Choroid plexus epithelial cell (primary cell): ENCODE measurements around the gene EPM2A.

Experiments
- DNase-seq: peaks from one replicate; pipeline ENCODE4 v3.0.0-alpha.2; 2010; ENCODE audit warnings: low read depth
- H3K4me3 ChIP-seq: 2 replicates; pipeline ENCODE4 v1.5.1; 2011; ENCODE audit warnings: low read depth, mild to moderate bottlenecking, control low read depth, low read length, moderate library complexity
- CTCF ChIP-seq: conservative IDR thresholded peaks from 2 replicates; pipeline ENCODE4 v1.5.1; 2011; ENCODE audit warnings: low read depth, mild to moderate bottlenecking, control low read depth, inconsistent platforms, low read length, moderate library complexity

Gene EPM2A

GRCh38 chr6:145623231-145623630 is 112.1 kb downstream of the EPM2A start:
- no peak overlapping the region for H3K4me3 ChIP-seq
- DNase-seq, result no peak
- TF ChIP-seq CTCF, result no peak

GRCh38 chr6:145621776-145622175 is 113.5 kb downstream of the EPM2A start:
- DNase-seq, result no peak
- no peak for TF ChIP-seq CTCF
- no peak overlapping the region for H3K4me3 ChIP-seq

- no peak for TF ChIP-seq CTCF
- no peak for DNase-seq
- no peak overlapping the region for H3K4me3 ChIP-seq
Measured at GRCh38 chr6:145620088-145620487, 115.2 kb downstream of the EPM2A start.

- TF ChIP-seq CTCF, result no peak
- no peak for DNase-seq
- H3K4me3 ChIP-seq, result no peak overlapping the region
Measured at GRCh38 chr6:145609521-145609920, 125.8 kb downstream of the EPM2A start.

GRCh38 chr6:145608850-145609249 is 126.5 kb downstream of the EPM2A start:
- TF ChIP-seq CTCF, result no peak
- H3K4me3 ChIP-seq, result no peak overlapping the region
- no peak for DNase-seq

- TF ChIP-seq CTCF, result no peak
- no peak overlapping the region for H3K4me3 ChIP-seq
- DNase-seq, result no peak
Measured at GRCh38 chr6:145603991-145604390, 131.3 kb downstream of the EPM2A start.

- DNase-seq, result no peak
- no peak for TF ChIP-seq CTCF
Measured at GRCh38 chr6:145603424-145603833, 131.9 kb downstream of the EPM2A start.

More at GRCh38 chr6:145603424-145603833, 131.9 kb downstream of the EPM2A start:
- no peak overlapping the region for H3K4me3 ChIP-seq
